ENCODE results near the gene SMOC1.

The SMOC1 gene

GRCh38 chr14:69845050-69845581 lies 34.1 kb upstream of the SMOC1 start:
- no peak for TF ChIP-seq CTCF (IDR thresholded peaks at IDR 0.05; ENCODE audit: low read length, missing control alignments)
- no peak for DNase-seq (ENCODE audit: low read depth)
- H3K4me3 ChIP-seq (replicated peaks; ENCODE audit: low read depth, low read length) = no peak overlapping the region

- no peak for TF ChIP-seq CTCF (IDR thresholded peaks at IDR 0.05; ENCODE audit: low read length, missing control alignments)
- H3K4me3 ChIP-seq (replicated peaks; ENCODE audit: low read depth, low read length) = no peak overlapping the region
- DNase-seq (ENCODE audit: low read depth) = no peak
These were observed 33.4 kb upstream of the SMOC1 start for GRCh38 chr14:69845787-69846186.

- TF ChIP-seq CTCF (IDR thresholded peaks at IDR 0.05; ENCODE audit: low read length, missing control alignments) = no peak
- H3K4me3 ChIP-seq (replicated peaks; ENCODE audit: low read depth, low read length) = no peak overlapping the region
- DNase-seq (ENCODE audit: low read depth) = no peak
These were observed 31.1 kb upstream of the SMOC1 start for GRCh38 chr14:69848156-69848555.

GRCh38 chr14:69848903-69849391 lies 30.3 kb upstream of the SMOC1 start:
- no peak for TF ChIP-seq CTCF (IDR thresholded peaks at IDR 0.05; ENCODE audit: low read length, missing control alignments)
- no peak overlapping the region for H3K4me3 ChIP-seq (replicated peaks; ENCODE audit: low read depth, low read length)
- DNase-seq (ENCODE audit: low read depth) = no peak

DNA sequence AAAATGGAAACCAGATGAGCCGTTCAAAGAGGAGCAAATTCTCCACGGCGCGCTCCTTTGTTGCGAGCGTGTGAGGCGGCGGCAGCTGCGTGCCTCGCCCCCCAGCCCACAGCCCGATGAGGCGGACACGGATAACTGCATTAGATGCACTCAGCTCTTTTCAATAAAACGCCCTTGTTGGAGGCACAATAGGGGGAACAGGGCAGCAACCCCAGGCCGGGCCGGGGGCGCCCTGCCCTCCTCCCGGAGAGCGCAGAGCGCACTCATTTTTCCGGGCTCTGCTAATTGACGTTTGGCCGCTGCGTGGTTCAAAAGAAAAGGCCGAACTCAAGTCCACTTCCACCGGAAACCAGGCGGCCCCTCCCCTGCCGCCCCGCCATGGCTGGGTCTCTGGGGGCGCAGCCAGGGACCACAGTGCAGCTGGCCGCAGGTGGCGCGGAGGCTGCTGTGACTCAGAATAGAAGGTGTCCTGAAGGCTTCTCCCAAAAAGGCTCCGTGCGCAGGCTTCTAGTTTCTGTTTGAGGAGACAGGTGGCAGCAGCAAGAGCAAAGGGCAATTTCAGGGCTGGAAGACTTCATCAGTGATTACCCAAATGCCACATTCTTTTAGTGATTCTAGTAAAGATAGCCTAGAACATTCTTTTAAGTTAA lies 29.0 kb upstream of the SMOC1 start:
- no peak overlapping the region for H3K4me3 ChIP-seq (replicated peaks; ENCODE audit: low read depth, low read length)
- no peak for DNase-seq (ENCODE audit: low read depth)
- no peak for TF ChIP-seq CTCF (IDR thresholded peaks at IDR 0.05; ENCODE audit: low read length, missing control alignments)

GRCh38 chr14:69850736-69851112 lies 28.5 kb upstream of the SMOC1 start:
- H3K4me3 ChIP-seq (replicated peaks; ENCODE audit: low read depth, low read length) = no peak overlapping the region
- no peak for TF ChIP-seq CTCF (IDR thresholded peaks at IDR 0.05; ENCODE audit: low read length, missing control alignments)

More at GRCh38 chr14:69850736-69851112, 28.5 kb upstream of the SMOC1 start:
- no peak for DNase-seq (ENCODE audit: low read depth)

All from fibroblast of pulmonary artery (primary cell).